ENCODE measurements around the gene KRTAP1-4. TPM values are rescaled to one million over a fixed set of nuclear protein-coding genes. Genes with fewer than 3 reads are reported as not detected.

The KRTAP1-4 gene
- total RNA-seq, 1 experiment from 2014 or later: not detected

DNA sequence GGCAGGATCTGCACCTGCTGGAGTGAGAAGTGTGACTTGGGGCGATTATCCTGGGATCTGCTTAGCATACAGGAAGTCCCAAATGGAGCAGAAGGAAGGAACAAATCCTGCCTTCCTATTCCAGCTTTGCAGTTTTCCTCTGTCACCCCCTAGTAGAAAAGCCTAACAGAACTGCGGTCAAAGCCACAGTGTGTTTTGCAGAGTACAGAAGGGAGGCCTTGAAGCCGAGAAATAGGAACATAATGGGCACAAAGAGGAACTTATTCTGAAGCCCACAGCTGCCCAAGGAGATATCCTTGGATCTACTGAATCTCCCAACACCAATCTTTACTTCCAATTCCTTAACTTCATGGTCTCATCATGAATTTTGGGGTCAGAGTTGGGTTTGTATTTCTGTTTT is 11.5 kb downstream of the KRTAP1-4 start:
- Mint-ChIP-seq H3K9me3 (ENCODE audit: unreplicated experiment) (peaks cover 23% of the 10 kb centered on the region), H3K4me1 (ENCODE audit: low read depth, unreplicated experiment) (peaks cover 14% of the 10 kb centered on the region), H3K36me3 (ENCODE audit: insufficient read depth, unreplicated experiment) (no peaks in the 10 kb centered on the region), H3K27me3 (ENCODE audit: insufficient read depth, unreplicated experiment) (no peaks in the 10 kb centered on the region), H3K27ac (ENCODE audit: unreplicated experiment) (no peak overlapping the region), H3K4me3 (ENCODE audit: unreplicated experiment) (no peak overlapping the region)
- DNase-seq: no peak
- no peaks in the 10 kb centered on the region for H3K36me3 ChIP-seq (ENCODE audit: control insufficient read depth, insufficient read depth, low read length)
- no peaks in the 10 kb centered on the region for H3K9me3 ChIP-seq
- TF ChIP-seq, protein P1, sequence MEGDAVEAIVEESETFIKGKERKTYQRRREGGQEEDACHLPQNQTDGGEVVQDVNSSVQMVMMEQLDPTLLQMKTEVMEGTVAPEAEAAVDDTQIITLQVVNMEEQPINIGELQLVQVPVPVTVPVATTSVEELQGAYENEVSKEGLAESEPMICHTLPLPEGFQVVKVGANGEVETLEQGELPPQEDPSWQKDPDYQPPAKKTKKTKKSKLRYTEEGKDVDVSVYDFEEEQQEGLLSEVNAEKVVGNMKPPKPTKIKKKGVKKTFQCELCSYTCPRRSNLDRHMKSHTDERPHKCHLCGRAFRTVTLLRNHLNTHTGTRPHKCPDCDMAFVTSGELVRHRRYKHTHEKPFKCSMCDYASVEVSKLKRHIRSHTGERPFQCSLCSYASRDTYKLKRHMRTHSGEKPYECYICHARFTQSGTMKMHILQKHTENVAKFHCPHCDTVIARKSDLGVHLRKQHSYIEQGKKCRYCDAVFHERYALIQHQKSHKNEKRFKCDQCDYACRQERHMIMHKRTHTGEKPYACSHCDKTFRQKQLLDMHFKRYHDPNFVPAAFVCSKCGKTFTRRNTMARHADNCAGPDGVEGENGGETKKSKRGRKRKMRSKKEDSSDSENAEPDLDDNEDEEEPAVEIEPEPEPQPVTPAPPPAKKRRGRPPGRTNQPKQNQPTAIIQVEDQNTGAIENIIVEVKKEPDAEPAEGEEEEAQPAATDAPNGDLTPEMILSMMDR (IDR thresholded peaks at IDR 0.05; ENCODE audit: insufficient read depth in 1 of 2, low read depth in 1 of 2, low read length in 1 of 2, severe bottlenecking in 1 of 2, unreplicated experiment in 1 of 2): no peak
- POLR2A ChIA-PET: no interaction called here
- H3K4me1 ChIP-seq: peaks cover 36% of the 10 kb centered on the region
- no peaks in the 10 kb centered on the region for H3K27me3 ChIP-seq (replicated peaks; ENCODE audit: control insufficient read depth, insufficient read depth, low read length)
- H3K4me3 ChIP-seq (ENCODE audit: low read depth, low read length): no peak overlapping the region
- CTCF ChIA-PET: no interaction called here
- BruUV-seq (replicated peaks): no TSS peak
- intact Hi-C loops (cut with micrococcal nuclease; ENCODE audit: unreplicated experiment): no loop called here

DNA sequence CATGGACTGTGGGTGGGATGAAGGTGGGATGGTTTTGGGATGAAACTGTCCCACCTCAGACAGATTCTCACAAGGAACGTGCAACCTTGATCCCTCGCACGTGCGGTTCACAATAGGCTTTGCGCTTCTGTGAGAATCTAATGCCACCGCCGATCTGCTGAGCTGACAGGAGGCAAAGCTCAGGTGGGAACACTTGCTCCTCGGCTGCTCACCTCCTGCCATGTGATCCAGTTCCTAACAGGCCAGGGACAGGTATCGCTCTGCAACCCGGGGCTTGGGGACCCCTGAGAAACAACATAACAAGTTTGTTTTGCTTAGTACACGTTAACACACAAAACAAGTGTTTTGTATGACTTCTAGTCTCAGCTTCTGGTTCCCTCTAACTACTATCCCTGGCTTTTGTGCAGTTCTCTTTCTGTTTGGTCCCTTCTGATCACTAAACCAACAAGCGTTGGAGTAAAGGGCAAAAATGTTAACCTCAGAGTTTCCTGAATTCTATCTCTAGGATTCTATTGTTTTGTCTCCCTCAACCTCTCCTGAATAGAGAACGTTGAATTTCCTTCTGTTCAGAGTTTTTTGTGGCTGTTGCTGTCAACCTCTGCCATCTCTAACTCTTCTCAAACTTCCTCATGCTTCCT is 13.3 kb downstream of the KRTAP1-4 start:
- no peak overlapping the region for H3K4me3 Mint-ChIP-seq (ENCODE audit: unreplicated experiment)
- peak overlapping the region; percentile 48 for H3K27ac Mint-ChIP-seq (ENCODE audit: unreplicated experiment)
- TF ChIP-seq, protein P1 (IDR thresholded peaks at IDR 0.05; ENCODE audit: insufficient read depth in 1 of 2, low read depth in 1 of 2, low read length in 1 of 2, severe bottlenecking in 1 of 2, unreplicated experiment in 1 of 2): no peak
- peaks cover 2% of the 10 kb centered on the region; the same call in 1 of the 2 replicates for H3K9me3 ChIP-seq
- no peak overlapping the region for H3K4me3 ChIP-seq (ENCODE audit: low read depth, low read length)
- intact Hi-C loops (cut with micrococcal nuclease; ENCODE audit: unreplicated experiment): no loop called here
- CTCF ChIA-PET: no interaction called here
- H3K4me1 ChIP-seq: peaks cover 36% of the 10 kb centered on the region
- H3K27me3 ChIP-seq (replicated peaks; ENCODE audit: control insufficient read depth, insufficient read depth, low read length): no peaks in the 10 kb centered on the region
- no peaks in the 10 kb centered on the region for H3K27me3 Mint-ChIP-seq (ENCODE audit: insufficient read depth, unreplicated experiment)
- POLR2A ChIA-PET: no interaction called here
- peaks cover 23% of the 10 kb centered on the region for H3K4me1 Mint-ChIP-seq (ENCODE audit: low read depth, unreplicated experiment)
- DNase-seq: no peak
- H3K36me3 Mint-ChIP-seq (ENCODE audit: insufficient read depth, unreplicated experiment): no peaks in the 10 kb centered on the region
- H3K9me3 Mint-ChIP-seq (ENCODE audit: unreplicated experiment): peaks cover 25% of the 10 kb centered on the region
- no peaks in the 10 kb centered on the region for H3K36me3 ChIP-seq (ENCODE audit: control insufficient read depth, insufficient read depth, low read length)
- BruUV-seq (replicated peaks): no TSS peak

DNA sequence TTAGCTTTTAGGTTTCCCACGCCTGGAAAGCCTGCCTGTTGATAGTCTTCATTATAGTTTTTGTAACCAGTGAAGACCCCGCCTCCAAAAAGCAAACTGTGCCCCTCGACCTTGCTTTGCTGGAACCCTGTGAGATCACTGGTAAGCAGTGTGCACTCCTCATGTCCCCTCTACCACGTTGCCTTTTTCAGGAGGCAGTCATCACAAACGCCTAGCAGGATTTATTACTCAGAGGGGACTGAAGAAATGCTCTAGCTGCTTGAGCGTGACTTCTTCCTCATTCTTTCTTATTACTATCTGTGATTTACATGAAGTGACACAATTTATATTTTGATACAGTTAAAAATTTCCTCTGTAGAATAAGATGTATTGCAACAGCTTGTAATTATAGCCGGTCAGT is 14.5 kb downstream of the KRTAP1-4 start:
- peaks cover 37% of the 10 kb centered on the region for H3K9me3 Mint-ChIP-seq (ENCODE audit: unreplicated experiment)
- TF ChIP-seq, protein P1 (IDR thresholded peaks at IDR 0.05; ENCODE audit: insufficient read depth in 1 of 2, low read depth in 1 of 2, low read length in 1 of 2, severe bottlenecking in 1 of 2, unreplicated experiment in 1 of 2): no peak
- no peaks in the 10 kb centered on the region for H3K27me3 Mint-ChIP-seq (ENCODE audit: insufficient read depth, unreplicated experiment)
- H3K36me3 ChIP-seq (ENCODE audit: control insufficient read depth, insufficient read depth, low read length): no peaks in the 10 kb centered on the region
- H3K36me3 Mint-ChIP-seq (ENCODE audit: insufficient read depth, unreplicated experiment): no peaks in the 10 kb centered on the region
- ChIA-PET POLR2A (no interaction called here), CTCF (no interaction called here)
- peaks cover 33% of the 10 kb centered on the region for H3K4me1 Mint-ChIP-seq (ENCODE audit: low read depth, unreplicated experiment)
- H3K9me3 ChIP-seq: peaks cover 6% of the 10 kb centered on the region; the same call in 1 of the 2 replicates
- DNase-seq: no peak
- BruUV-seq (replicated peaks): no TSS peak
- H3K27ac Mint-ChIP-seq (ENCODE audit: unreplicated experiment): peak overlapping the region; percentile 31
- intact Hi-C loops (cut with micrococcal nuclease; ENCODE audit: unreplicated experiment): no loop called here
- H3K4me3 Mint-ChIP-seq (ENCODE audit: unreplicated experiment): no peak overlapping the region
- H3K27me3 ChIP-seq (replicated peaks; ENCODE audit: control insufficient read depth, insufficient read depth, low read length): no peaks in the 10 kb centered on the region
- H3K4me1 ChIP-seq: peaks cover 46% of the 10 kb centered on the region
- H3K4me3 ChIP-seq (ENCODE audit: low read depth, low read length): no peak overlapping the region

All from Caco-2 (cell line).